Urothelium cell line (cell line): ENCODE results near the gene HELQ.
"Not testable (repeated sequence)": the region's sequence is repeated elsewhere in the genome, so short reads cannot be mapped to it uniquely, and the experiment has no call there.

Source experiments
- DNase-seq: peaks from one replicate; pipeline ENCODE4 v3.0.0; 2011; ENCODE audit warnings: low spot score, mixed read lengths
- FAIRE-seq: peaks from 2 replicates; lab custom pipeline; 2011; peaks lifted over from hg19 to GRCh38; lab: Jason Lieb, UNC

Gene HELQ, protein sequence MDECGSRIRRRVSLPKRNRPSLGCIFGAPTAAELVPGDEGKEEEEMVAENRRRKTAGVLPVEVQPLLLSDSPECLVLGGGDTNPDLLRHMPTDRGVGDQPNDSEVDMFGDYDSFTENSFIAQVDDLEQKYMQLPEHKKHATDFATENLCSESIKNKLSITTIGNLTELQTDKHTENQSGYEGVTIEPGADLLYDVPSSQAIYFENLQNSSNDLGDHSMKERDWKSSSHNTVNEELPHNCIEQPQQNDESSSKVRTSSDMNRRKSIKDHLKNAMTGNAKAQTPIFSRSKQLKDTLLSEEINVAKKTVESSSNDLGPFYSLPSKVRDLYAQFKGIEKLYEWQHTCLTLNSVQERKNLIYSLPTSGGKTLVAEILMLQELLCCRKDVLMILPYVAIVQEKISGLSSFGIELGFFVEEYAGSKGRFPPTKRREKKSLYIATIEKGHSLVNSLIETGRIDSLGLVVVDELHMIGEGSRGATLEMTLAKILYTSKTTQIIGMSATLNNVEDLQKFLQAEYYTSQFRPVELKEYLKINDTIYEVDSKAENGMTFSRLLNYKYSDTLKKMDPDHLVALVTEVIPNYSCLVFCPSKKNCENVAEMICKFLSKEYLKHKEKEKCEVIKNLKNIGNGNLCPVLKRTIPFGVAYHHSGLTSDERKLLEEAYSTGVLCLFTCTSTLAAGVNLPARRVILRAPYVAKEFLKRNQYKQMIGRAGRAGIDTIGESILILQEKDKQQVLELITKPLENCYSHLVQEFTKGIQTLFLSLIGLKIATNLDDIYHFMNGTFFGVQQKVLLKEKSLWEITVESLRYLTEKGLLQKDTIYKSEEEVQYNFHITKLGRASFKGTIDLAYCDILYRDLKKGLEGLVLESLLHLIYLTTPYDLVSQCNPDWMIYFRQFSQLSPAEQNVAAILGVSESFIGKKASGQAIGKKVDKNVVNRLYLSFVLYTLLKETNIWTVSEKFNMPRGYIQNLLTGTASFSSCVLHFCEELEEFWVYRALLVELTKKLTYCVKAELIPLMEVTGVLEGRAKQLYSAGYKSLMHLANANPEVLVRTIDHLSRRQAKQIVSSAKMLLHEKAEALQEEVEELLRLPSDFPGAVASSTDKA

GRCh38 chr4:83455281-83456183 lies at the start of gene HELQ, which contains the start of gene MRPS18C:
Gene HELQ (minus strand): TSS chr4:83455823. CDS start chr4:83455693, 130 bp downstream.
Gene MRPS18C (plus strand): TSS chr4:83456058. CDS start chr4:83456078, 20 bp downstream.
- FAIRE-seq (peak; percentile 58), DNase-seq (peak; percentile 98)

- FAIRE-seq (no peak), DNase-seq (no peak)
Observed at GRCh38 chr4:83504996-83505395, 49.4 kb upstream of the HELQ start.

DNA sequence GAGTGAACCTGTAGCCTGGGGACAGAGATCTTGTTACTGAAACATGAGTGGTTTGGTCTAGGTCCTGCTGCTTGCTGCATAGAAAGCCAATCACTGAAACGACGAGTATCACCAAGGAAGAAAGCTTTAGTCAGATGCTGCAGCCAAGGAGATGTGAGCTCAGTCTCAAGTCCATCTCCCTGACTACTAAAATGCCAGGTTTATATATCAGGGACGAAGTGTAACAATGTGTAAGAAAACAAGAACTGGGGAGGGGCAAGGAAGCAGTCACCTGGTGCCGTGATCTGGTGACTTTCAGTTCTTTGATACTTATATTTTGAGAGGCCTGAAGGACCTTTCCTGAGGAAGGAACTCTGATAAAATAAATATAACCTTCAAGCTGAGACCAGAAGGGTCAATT lies 48.9 kb upstream of the HELQ start:
- FAIRE-seq (no peak), DNase-seq (no peak)

GRCh38 chr4:83503974-83504373 lies 48.4 kb upstream of the HELQ start:
- DNase-seq (no peak), FAIRE-seq (no peak)

DNA sequence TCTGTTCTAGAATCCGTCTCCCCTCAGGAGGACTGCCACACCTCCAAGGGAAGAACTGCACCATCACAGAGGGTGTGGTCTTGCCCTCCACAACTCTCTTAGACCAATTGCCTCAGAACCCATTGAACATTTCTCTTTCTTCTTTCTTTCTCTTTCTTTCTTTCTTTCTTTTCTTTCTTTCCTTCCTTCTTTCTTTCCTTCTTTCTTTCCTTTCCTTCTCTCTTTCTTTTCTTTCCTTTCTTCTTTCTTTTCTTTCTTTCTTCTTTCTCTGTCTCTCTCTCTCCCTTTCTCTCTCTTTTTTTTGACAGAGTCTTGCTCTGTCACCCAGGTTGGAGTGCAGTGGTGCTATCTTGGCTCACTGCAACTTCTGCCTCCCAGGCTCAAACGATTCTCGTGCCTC lies 46.0 kb upstream of the HELQ start:
- not testable (repeated sequence) for DNase-seq, FAIRE-seq

DNA sequence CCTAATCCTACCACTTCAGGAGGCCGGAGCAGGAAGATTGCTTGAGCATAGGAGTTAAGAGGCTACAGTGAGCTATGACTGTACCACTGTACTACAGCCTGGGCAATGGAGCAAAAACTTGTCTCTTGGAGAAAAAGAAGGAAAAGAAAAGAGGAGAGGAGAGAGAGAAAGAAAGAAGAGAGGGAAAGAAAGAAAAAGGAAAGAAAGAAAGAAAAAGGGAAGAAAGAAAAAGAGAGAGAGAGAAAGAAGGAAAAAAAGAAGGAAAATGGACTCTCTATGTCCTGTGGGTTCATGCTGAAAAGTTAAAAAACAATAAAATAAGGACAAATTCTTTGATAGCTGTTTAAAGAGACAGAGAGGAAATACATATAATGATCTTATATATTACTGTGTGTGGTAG lies 42.6 kb upstream of the HELQ start:
- FAIRE-seq, result no peak
- DNase-seq, result no peak

DNA sequence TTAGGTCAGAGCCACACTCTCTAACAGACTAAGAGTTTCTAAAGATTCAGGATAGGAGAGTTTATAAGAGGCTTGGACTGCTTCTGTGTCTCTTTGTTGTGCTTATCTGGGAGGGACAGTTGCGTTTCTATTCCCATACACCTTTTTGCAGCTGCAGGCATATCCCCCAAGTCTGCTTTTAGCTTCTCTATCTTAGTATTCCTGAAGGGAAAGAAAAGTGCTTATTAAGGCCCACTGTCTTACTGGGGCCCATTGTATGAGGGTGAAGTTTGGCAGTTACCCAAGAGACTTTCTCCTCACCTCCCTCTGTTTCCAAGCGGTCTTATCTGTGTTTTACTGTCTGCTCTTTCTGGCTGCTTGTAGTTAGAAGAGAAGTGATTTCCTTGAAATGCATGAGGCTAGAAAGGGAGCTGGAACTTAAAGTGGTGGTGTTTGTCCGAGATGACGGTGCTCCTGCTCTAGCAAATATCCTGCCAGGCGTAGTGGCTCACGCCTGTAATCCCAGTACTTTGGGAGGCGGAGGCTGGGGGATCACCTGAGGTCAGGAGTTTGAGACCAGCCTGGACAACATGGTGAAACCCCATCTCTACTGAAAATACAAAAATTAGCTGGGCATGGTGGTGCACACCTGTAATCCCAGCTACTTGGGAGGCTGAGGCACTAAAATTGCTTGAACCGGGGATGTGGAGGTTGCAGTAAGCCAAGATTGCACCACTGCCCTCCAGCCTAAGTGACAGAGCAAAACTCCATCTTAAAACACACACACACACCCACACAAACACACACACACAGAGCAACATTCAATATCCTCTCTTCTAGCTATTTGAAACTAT lies 40.7 kb upstream of the HELQ start:
- DNase-seq, FAIRE-seq: not testable (repeated sequence)

- DNase-seq (peak; percentile 55), FAIRE-seq (no peak)
Observed at GRCh38 chr4:83490876-83491450, 35.3 kb upstream of the HELQ start.

- no peak for FAIRE-seq
- DNase-seq, result no peak
Observed at GRCh38 chr4:83489711-83490326, 34.2 kb upstream of the HELQ start.

- DNase-seq, result no peak
- FAIRE-seq, result no peak
Observed at GRCh38 chr4:83486457-83487129, 31.0 kb upstream of the HELQ start.

DNA sequence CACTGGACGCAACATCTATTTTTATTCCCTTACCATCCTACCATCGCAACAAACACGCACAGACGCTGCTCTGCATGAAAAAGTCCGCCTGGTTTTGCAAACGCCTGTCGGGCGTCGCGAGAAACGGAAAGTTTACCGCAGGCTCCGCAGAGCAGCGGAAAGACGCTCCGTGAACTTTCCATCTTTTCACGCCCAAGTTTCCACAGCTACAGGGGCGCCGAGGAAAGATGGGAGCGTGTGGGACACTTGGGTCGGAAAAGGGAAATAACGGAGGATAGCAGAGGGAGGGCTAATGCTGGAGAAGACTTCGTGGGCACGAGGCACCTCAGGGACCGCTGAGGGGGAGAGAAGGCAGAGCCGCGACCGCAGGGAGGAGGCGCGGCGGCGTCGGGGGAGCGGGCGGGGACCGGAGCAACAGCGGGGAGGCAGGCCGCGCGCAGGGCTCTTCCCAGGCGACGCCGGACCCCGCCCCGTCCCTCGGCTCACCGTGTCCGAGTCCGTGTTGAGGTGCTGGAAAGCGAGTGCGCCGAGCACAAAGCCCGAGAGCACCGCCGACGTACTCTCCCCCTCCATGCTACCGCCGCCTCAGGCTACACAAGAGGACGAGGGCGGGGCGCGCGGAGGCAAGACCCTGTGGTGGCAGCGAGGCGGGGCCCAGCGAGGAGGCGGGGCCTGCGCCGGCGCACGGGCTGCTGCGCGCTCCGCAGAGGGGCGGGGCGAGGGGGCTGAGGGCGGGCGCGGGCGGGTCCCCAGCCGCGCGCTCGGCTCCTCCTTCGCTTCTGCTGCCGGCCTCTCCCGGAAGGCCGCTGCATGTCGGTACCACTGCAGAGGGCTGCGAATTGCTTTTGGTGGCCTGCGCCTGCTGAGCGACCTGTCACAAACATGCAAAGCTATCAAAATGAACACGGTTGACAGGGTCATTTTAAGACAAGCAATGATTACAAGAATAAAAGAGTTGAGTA lies 29.2 kb upstream of the HELQ start, which contains the start of gene ABRAXAS1:
ABRAXAS1 (minus strand) TSS at position 601 of the 962 bp plus-strand sequence; CDS start at position 573, 28 bp downstream.
- peak; percentile 98 for DNase-seq
- peak; percentile 61 for FAIRE-seq

- FAIRE-seq (no peak), DNase-seq (no peak)
Observed at GRCh38 chr4:83473966-83474365, 18.3 kb upstream of the HELQ start.

DNA sequence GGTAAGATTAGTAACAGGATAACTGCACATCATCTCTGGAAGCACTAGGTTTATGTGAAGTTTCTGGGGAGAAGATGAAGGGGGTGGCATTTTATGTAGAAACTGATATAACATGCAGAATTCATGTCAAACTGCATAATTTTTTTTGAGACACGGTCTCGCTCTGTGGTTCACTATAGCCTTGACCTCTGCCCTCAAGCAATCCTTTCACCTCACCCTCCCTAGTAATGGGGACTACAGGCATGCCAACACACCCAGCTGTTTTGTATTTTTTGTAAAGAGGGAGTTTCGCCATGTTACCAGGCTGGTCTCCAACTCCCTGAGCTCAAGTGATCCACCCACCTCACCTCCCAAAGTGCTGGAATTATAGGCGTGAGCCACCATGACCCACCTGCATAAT lies 17.8 kb upstream of the HELQ start:
- no peak for DNase-seq
- peak; percentile 35 for FAIRE-seq

DNA sequence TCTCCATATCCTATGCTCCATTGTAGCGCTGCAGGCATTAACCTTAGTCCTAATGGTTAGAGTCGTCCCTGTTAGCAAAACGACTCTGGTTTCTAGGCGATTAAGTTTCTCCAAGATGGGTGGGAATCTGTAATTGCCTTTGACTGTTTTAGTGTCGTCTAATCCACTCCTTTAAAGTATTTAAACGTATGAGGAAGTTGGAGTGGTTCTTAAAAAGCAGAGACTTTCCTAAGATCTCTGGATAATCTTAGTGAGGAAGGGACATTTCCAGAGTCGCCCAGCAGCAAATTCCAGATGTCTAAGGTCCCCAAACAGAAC lies 520 bp upstream of the HELQ start:
- FAIRE-seq (no peak), DNase-seq (no peak)

DNA sequence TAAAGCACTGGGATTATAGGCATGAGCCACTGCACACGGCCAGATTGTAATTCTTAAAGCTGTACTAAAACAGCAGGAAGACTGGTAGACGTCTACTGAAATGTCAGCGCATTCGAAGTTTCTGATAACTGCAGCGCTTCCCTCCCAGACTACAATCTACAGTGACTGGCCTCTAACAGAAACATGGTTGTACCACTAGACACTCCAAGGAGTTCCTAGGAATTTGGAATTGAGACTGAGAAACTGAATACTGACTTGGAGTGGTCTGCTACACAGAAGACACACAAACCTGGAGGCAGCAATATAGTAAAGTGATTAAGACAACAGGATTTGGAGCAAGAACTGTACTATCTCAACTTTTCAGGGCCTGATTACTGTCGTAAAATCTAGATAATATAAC lies 937 bp downstream of the HELQ start:
- FAIRE-seq, result no peak
- peak; percentile 5 for DNase-seq

DNA sequence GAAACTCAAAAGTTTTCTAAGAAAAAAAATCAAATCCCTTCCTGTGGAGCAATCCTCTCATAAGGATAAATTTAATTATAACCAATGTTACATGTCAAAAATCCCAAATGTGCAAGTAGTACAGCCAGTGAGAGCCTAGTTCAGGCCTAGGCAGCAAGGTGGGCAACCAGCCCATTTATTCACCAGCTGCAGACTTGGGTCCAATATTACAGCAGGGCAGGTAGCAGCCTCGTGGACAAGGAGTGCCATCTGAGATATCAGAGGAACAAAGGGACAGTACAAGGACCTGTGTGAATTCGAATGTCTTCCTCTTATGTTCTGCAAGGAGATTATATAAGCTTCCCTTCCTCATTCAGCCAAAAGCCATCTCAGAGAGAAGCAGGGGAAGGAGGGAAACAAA lies 6.6 kb downstream of the HELQ start:
- FAIRE-seq, result no peak
- DNase-seq, result no peak

DNA sequence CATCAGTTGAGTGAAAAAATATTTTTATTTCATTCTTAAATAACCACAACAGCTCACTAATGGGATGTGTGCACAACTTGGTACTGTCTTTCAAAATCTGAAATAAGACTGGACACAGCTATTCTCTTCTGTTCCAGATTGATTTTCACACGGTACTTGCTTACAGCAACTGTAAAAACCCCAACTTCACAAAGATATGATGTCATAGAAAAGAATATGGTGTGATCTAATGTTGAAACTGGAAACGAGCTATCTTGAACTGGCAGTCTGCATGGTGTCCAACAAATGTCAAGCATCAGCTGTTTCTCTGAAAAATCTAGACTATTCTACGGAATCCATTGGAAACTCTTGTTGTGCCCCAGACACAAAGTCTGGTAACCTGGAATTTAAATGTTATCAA lies 14.7 kb downstream of the HELQ start:
- FAIRE-seq, result no peak

More for the DNA sequence above, 14.7 kb downstream of the HELQ start:
- no peak for DNase-seq
